ENCODE data around the gene RPL9.
"Not testable (repeated sequence)": the region's sequence is repeated elsewhere in the genome, so short reads cannot be mapped to it uniquely, and the experiment has no call there.

Gene RPL9

GRCh38 chr4:39467464-39467863, 8.7 kb upstream of the RPL9 start:
- in situ Hi-C loops (cut with HindIII; ENCODE audit: low sequenced_read_pairs) = no loop called here

DNA sequence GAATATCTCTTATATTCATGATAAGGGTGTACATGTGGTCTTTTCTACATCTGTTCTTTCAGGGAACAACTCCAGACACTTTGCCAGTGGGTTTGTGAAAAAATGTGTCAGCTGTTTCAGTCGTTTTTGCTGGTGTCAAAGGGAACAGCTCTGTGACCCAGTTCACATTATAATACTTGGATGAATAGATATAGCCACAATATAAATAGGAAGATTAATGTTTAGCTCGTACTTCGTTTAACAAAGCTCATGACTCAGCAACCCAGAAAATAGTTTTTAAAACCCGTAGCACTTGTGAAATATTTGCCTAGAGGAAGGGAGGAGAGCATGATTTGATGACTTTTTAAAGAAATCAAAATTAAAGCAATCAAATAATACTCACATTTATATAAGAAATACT, 8.0 kb upstream of the RPL9 start:
- in situ Hi-C loops (cut with HindIII; ENCODE audit: low sequenced_read_pairs) = no loop called here

DNA sequence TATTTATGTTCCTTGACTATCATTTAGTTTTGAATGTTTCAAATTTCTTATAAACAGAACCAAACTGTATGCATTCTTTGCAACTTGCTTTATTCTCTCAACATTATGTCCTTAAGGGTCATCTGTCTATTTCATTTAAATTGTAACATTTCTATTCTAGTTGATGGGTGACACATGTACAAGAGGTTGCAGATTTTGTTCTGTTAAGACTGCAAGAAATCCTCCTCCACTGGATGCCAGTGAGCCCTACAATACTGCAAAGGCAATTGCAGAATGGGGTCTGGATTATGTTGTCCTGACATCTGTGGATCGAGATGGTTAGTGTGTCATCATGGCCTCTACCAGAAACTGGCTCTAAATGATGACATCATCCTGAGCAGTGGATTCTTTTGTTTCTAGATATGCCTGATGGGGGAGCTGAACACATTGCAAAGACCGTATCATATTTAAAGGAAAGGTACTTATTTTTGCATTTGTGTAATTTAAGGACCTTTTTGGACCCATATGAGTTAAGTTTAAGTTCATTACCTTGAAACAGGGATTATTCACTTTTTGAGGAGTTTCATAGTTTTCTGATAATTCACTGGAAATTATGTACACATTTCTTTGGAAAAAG, 6.3 kb upstream of the RPL9 start:
- in situ Hi-C loops (cut with HindIII; ENCODE audit: low sequenced_read_pairs) = no loop called here

GRCh38 chr4:39458161-39458504, 589 bp downstream of the RPL9 start:
- in situ Hi-C loops (cut with HindIII; ENCODE audit: low sequenced_read_pairs) = not testable (repeated sequence)

GRCh38 chr4:39456946-39457763, 1.6 kb downstream of the RPL9 start:
- in situ Hi-C loops (cut with HindIII; ENCODE audit: low sequenced_read_pairs) = no loop called here

- in situ Hi-C loops (cut with HindIII; ENCODE audit: low sequenced_read_pairs) = no loop called here
These were observed 3.2 kb downstream of the RPL9 start for GRCh38 chr4:39455486-39455885.

DNA sequence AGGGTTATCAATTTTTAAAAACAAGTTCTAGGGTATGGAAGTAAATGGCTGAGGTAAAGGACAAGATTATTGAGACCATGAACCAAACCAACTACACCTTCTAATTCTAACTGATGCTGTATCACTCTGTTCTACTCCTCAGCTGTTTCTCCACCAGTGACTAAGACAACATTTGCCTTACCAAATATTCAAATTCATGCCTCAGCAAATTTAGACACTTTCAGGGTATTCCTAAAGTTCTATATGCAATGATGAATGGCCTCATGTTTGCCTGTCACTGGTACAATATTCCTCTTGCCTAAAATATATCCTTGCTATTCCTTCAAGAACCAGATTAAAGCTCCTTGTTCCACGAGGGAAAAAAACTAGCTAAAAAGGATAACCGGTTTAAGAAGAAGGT, 5.0 kb downstream of the RPL9 start:
- in situ Hi-C loops (cut with HindIII; ENCODE audit: low sequenced_read_pairs) = no loop called here

DNA sequence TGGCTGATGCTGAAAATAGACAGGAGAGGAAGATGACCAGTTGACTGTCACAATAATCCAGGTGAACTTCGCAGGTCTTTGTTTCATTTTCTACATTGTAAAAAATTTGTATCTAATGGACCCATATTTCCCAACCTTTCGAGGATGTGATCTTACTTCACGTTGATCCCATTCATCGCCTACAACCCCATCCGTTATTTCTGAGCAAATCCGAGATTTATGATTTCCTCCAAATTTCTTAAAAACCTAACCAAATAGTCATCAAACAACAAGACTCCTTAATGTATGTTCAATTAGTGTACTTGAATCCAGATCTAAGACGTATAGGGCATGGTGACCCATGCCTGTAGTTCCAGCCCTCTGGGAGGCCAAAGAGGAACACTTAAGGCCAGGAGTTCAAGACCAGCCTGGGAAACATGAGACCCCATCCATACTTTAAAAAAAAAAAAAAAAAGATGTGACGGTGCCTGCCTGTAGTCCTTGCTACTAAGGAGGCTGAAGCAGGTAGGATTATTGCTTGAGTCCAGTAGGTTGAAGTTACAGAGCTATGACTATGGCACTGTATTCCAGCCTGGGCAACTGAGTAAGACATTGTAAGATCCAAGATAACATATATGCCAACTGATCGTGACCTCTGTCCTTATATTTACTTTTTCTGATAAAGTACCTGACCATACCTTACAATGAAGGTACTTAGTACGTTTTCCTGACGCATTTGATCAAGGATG, 5.7 kb downstream of the RPL9 start:
- in situ Hi-C loops (cut with HindIII; ENCODE audit: low sequenced_read_pairs) = no loop called here

DNA sequence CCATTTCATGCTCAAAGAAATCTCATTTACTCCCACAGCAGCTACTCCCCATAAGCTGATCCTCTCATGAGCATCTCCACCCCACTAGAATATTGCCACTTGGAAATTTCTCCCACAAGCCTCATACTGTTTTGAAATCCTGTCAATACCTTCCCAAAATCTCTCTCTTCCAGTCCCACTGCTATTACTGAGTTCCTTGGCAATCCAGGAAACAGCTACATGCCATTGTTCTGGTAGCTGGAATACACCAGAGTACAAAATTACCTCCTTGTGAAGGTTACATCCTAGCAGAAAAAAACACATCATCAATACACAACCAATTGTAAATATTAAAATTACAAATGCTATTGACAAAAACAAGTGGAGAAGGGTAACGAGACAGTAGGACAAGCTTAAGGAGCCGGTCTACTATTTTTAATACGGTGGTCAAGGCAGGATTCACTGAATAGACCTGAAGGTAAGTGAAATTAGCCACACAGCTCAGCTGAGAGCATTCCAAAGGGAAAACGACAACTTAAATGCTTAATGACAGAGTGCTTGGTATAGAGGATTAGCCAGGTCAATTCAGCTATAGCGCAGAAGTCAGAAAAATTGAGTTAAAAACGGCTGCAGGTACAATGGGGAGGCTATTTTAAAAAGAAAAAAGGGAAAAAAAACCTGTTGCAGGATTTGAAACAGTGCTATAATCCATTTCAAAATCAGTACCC, 6.4 kb downstream of the RPL9 start:
- in situ Hi-C loops (cut with HindIII; ENCODE audit: low sequenced_read_pairs) = no loop called here

- in situ Hi-C loops (cut with HindIII; ENCODE audit: low sequenced_read_pairs) = no loop called here
These were observed 7.2 kb downstream of the RPL9 start for GRCh38 chr4:39451423-39452023.

GRCh38 chr4:39450618-39451017, 8.1 kb downstream of the RPL9 start:
- in situ Hi-C loops (cut with HindIII; ENCODE audit: low sequenced_read_pairs) = no loop called here

- in situ Hi-C loops (cut with HindIII; ENCODE audit: low sequenced_read_pairs) = no loop called here
These were observed 11.7 kb downstream of the RPL9 start for GRCh38 chr4:39446842-39447573.

DNA sequence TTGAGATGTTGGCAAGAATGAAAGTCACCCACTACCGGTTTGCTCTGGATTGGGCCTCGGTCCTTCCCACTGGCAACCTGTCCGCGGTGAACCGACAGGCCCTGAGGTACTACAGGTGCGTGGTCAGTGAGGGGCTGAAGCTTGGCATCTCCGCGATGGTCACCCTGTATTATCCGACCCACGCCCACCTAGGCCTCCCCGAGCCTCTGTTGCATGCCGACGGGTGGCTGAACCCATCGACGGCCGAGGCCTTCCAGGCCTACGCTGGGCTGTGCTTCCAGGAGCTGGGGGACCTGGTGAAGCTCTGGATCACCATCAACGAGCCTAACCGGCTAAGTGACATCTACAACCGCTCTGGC, 12.3 kb downstream of the RPL9 start:
- in situ Hi-C loops (cut with HindIII; ENCODE audit: low sequenced_read_pairs) = no loop called here

GRCh38 chr4:39442998-39443397, 15.7 kb downstream of the RPL9 start:
- in situ Hi-C loops (cut with HindIII; ENCODE audit: low sequenced_read_pairs) = no loop called here

DNA sequence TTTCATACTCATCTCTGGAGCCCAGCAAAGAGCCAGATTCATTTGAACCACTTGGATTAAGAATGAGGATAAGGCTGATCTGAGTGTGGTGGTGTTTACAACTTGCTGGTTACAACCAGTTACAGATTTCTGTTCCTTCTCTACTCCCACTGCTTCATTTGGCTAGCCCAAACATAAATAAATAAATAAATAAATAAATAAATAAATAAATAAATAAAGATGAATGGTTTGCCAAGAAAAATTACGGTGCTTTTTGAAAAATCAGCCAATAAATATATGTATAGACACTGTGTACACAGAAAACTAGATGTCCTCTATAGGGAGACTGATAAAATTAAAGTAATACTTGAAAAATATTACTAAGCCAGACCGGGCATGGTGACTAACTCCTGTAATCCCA, 17.1 kb downstream of the RPL9 start:
- in situ Hi-C loops (cut with HindIII; ENCODE audit: low sequenced_read_pairs) = no loop called here

- in situ Hi-C loops (cut with HindIII; ENCODE audit: low sequenced_read_pairs) = no loop called here
These were observed 22.8 kb downstream of the RPL9 start for GRCh38 chr4:39435659-39436563.

DNA sequence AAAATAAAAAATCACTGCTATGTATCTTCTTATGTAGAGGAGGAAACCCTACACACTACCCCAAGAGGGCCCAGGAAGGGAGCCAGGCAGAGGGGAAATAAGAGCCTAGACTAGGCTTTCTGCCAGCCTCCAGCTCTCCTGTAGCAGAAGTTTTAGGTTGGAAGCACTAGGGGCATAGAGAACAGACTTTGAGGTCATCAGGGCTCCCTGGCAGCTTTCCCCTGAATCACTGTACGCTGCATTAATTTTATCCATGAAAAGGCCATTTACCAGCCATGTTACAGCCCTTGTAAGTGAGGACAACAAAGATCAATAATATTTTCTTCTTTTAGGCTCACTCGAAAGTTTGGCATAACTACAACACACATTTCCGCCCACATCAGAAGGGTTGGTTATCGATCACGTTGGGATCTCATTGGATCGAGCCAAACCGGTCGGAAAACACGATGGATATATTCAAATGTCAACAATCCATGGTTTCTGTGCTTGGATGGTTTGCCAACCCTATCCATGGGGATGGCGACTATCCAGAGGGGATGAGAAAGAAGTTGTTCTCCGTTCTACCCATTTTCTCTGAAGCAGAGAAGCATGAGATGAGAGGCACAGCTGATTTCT, 24.7 kb downstream of the RPL9 start:
- in situ Hi-C loops (cut with HindIII; ENCODE audit: low sequenced_read_pairs) = no loop called here

GRCh38 chr4:39429476-39430334, 29.0 kb downstream of the RPL9 start:
- in situ Hi-C loops (cut with HindIII; ENCODE audit: low sequenced_read_pairs) = no loop called here

Data from DLD1 (cell line).